ENCODE data around the gene TMED8.

The TMED8 gene

GRCh38 chr14:77305696-77306095 lies 71.2 kb downstream of the TMED8 start:
- Histone ChIP-seq H3K27me3 (no peaks in the 10 kb centered on the region), H3K9me3 (no peaks in the 10 kb centered on the region), H3K36me3 (peaks cover 0 to 38% (median 23%) of the 10 kb centered on the region in 3 donors), H3K27ac (peak overlapping the region in 1 of 2 donors; percentile 47), H3K4me1 (peaks cover 0 to 37% (median 25%) of the 10 kb centered on the region in 4 donors), H3K4me3 (no peak overlapping the region)
- no peak for DNase-seq
- intact Hi-C loops (cut with DNase I; ENCODE audit: low total_unique reads), result no loop called here
- TF ChIP-seq CTCF (IDR thresholded peaks at IDR 0.05), result no peak

GRCh38 chr14:77303417-77304156 lies 73.3 kb downstream of the TMED8 start:
- TF ChIP-seq CTCF (IDR thresholded peaks at IDR 0.05), result no peak
- H3K27ac ChIP-seq, result no peak overlapping the region
- peaks cover under 1 to 59% (median 23%) of the 10 kb centered on the region in 3 donors for H3K36me3 ChIP-seq
- DNase-seq, result peak in 1 of 2 donors; percentile 41
- no peaks in the 10 kb centered on the region for H3K27me3 ChIP-seq
- H3K4me1 ChIP-seq, result peaks cover 0 to 37% (median 25%) of the 10 kb centered on the region in 4 donors
- H3K4me3 ChIP-seq, result no peak overlapping the region
- intact Hi-C loops (cut with DNase I; ENCODE audit: low total_unique reads), result no loop called here
- no peaks in the 10 kb centered on the region for H3K9me3 ChIP-seq

GRCh38 chr14:77302926-77303325 lies 74.0 kb downstream of the TMED8 start:
- TF ChIP-seq CTCF (IDR thresholded peaks at IDR 0.05), result no peak
- Histone ChIP-seq H3K27ac (no peak overlapping the region), H3K27me3 (no peaks in the 10 kb centered on the region), H3K9me3 (no peaks in the 10 kb centered on the region), H3K4me1 (peaks cover 0 to 36% (median 25%) of the 10 kb centered on the region in 4 donors), H3K4me3 (no peak overlapping the region), H3K36me3 (peaks cover 6 to 66% (median 30%) of the 10 kb centered on the region in 3 donors)
- DNase-seq, result no peak
- intact Hi-C loops (cut with DNase I; ENCODE audit: low total_unique reads), result no loop called here

GRCh38 chr14:77301103-77301502 lies 75.8 kb downstream of the TMED8 start:
- intact Hi-C loops (cut with DNase I; ENCODE audit: low total_unique reads), result no loop called here
- peaks cover 18 to 84% (median 47%) of the 10 kb centered on the region in 3 donors for H3K36me3 ChIP-seq
- H3K27me3 ChIP-seq, result no peaks in the 10 kb centered on the region
- DNase-seq, result peak; percentile 77 to 78
- H3K4me3 ChIP-seq, result no peak overlapping the region
- peak; percentile 63 to 64 for TF ChIP-seq CTCF (IDR thresholded peaks at IDR 0.05)
- peaks cover 0 to 18% (median 9%) of the 10 kb centered on the region in 4 donors for H3K4me1 ChIP-seq
- no peak overlapping the region for H3K27ac ChIP-seq
- H3K9me3 ChIP-seq, result no peaks in the 10 kb centered on the region

GRCh38 chr14:77299771-77300170 lies 77.1 kb downstream of the TMED8 start:
- H3K4me3 ChIP-seq, result no peak overlapping the region
- no peak overlapping the region for H3K27ac ChIP-seq
- peaks cover 0 to 13% (median 6%) of the 10 kb centered on the region in 4 donors for H3K4me1 ChIP-seq
- H3K9me3 ChIP-seq, result no peaks in the 10 kb centered on the region
- TF ChIP-seq CTCF (IDR thresholded peaks at IDR 0.05), result no peak
- no peaks in the 10 kb centered on the region for H3K27me3 ChIP-seq
- DNase-seq, result no peak
- peaks cover 25 to 85% (median 47%) of the 10 kb centered on the region in 3 donors for H3K36me3 ChIP-seq
- intact Hi-C loops (cut with DNase I; ENCODE audit: low total_unique reads), result no loop called here
